GM21367 (cell line): Measurements from ENCODE around the gene FAM81A.

ENCODE experiments used
- ATAC-seq: cut with Tn5 transposase; IDR thresholded peaks from one replicate; pipeline ENCODE4 v1.9.1; 2021; ENCODE audit not compliant: unreplicated experiment

The FAM81A gene

GRCh38 chr15:59571606-59572005 lies 133.6 kb downstream of the FAM81A start:
- no peak for ATAC-seq
